A549 (cell line): ENCODE measurements around the gene AMN1. TPM values are rescaled to one million over a fixed set of nuclear protein-coding genes. Genes with fewer than 3 reads are reported as not detected.

ENCODE experiments used
- ATAC-seq, 2 experiments: fragments of 200-7000 bp in 1 of 2; fragments of >200 bp in 1 of 2; cut with Nextera tagmentation in 1 of 2; cut with Tn5 transposase in 1 of 2; 3 replicates each; pipeline versions ENCODE4 v1.8.0 to v1.9.1; 2018 to 2020; ENCODE audit warnings: mild to moderate bottlenecking in 1 of 2, moderate library complexity in 1 of 2
- CTCF ChIA-PET: fragments of 300-600 bp; sonication (Branson Sonifier 250); formaldehyde crosslinking; extraction: SDS; loops from one replicate; lab custom pipeline; 2021; ENCODE audit warnings: antibody characterized with exemption, inconsistent platforms; lab: Yijun Ruan, JAX
- POLR2A ChIA-PET: fragments of 350-600 bp; formaldehyde crosslinking; extraction: SDS; loops from one replicate; lab custom pipeline; 2021; ENCODE audit warnings: antibody characterized with exemption, inconsistent platforms; lab: Yijun Ruan, JAX
- DNase-seq, 2 experiments: peaks; one replicate each; pipeline versions ENCODE4 v3.0.0 to v3.0.0-alpha.2; 2011 to 2016; ENCODE audit warnings: low read depth in 1 of 2, low spot score in 1 of 2
- FAIRE-seq: peaks from 2 replicates; lab custom pipeline; 2011; peaks lifted over from hg19 to GRCh38; lab: Jason Lieb, UNC
- H3K27ac ChIP-seq, 2 experiments: fragments of >200 bp; sonication (Bioruptor Twin); formaldehyde crosslinking; 3 replicates each; pipeline ENCODE4 v1.5.1; 2016 to 2017
- H3K4me1 ChIP-seq: fragments of >200 bp; sonication (Bioruptor Twin); formaldehyde crosslinking; 3 replicates; pipeline ENCODE4 v1.6.1; 2016
- H3K4me2 ChIP-seq: fragments of >200 bp; sonication (Bioruptor Twin); formaldehyde crosslinking; 3 replicates; pipeline ENCODE4 v1.6.1; 2016
- H3K4me3 ChIP-seq: fragments of >200 bp; sonication (Bioruptor Twin); formaldehyde crosslinking; 3 replicates; pipeline ENCODE4 v1.5.1; 2016
- H3K9me3 ChIP-seq: fragments of >200 bp; sonication (Bioruptor Twin); formaldehyde crosslinking; 3 replicates; pipeline ENCODE4 v1.6.1; 2016
- ATOH8 ChIP-seq: fragments of 250-450 bp; sonication (Bioruptor Pico); IDR thresholded peaks from 2 replicates; pipeline ENCODE4 v1.5.0; 2020; ENCODE audit warnings: low read depth, mild to moderate bottlenecking, moderate library complexity
- BHLHE40 ChIP-seq: IDR thresholded peaks from 2 replicates; pipeline ENCODE4 v1.6.1; 2012; ENCODE audit warnings: low read depth, low read length, inconsistent platforms
- CBX2 ChIP-seq: fragments of 200-600 bp; sonication (generic); IDR thresholded peaks from 2 replicates; pipeline ENCODE4 v1.6.1; 2016; ENCODE audit warnings: low read depth, mild to moderate bottlenecking, borderline replicate concordance
- CBX8 ChIP-seq: fragments of 200-600 bp; sonication (generic); IDR thresholded peaks from 2 replicates; pipeline ENCODE4 v1.6.1; 2016
- CEBPB ChIP-seq, 2 experiments: fragments of >200 bp in 1 of 2; sonication (Bioruptor Twin) in 1 of 2; formaldehyde crosslinking in 1 of 2; IDR thresholded peaks; 2 replicates each; pipeline ENCODE4 v1.6.1; 2012 to 2016
- E2F6 ChIP-seq: IDR thresholded peaks from 2 replicates; pipeline ENCODE4 v1.6.1; 2012; ENCODE audit warnings: low read depth, borderline replicate concordance
- EHMT2 ChIP-seq: fragments of 200-600 bp; sonication (generic); IDR thresholded peaks from 2 replicates; pipeline ENCODE4 v1.6.1; 2016; ENCODE audit warnings: antibody characterized with exemption, low read depth, mild to moderate bottlenecking, moderate library complexity
- ELK1 ChIP-seq: fragments of 150-350 bp; IDR thresholded peaks from 2 replicates; pipeline ENCODE4 v1.6.1; 2014; ENCODE audit warnings: low read depth, mild to moderate bottlenecking, low read length
- FOSB ChIP-seq: fragments of 250-450 bp; sonication (Bioruptor Pico); IDR thresholded peaks from 2 replicates; pipeline ENCODE4 v1.5.0; 2020; ENCODE audit warnings: mild to moderate bottlenecking, moderate library complexity
- FOXS1 ChIP-seq: fragments of 250-450 bp; sonication (Bioruptor Pico); IDR thresholded peaks from 2 replicates; pipeline ENCODE4 v1.5.0; 2020; ENCODE audit warnings: mild to moderate bottlenecking, moderate library complexity
- HDAC2 ChIP-seq: fragments of 200-600 bp; sonication (generic); IDR thresholded peaks from 2 replicates; pipeline ENCODE4 v1.6.1; 2016
- HEYL ChIP-seq: fragments of 250-450 bp; sonication (Bioruptor Pico); IDR thresholded peaks from 2 replicates; pipeline ENCODE4 v1.8.0; 2021; ENCODE audit warnings: mild to moderate bottlenecking, moderate library complexity
- HMGXB4 ChIP-seq: fragments of 250-450 bp; sonication (Bioruptor Pico); IDR thresholded peaks from 2 replicates; pipeline ENCODE4 v1.5.0; 2021; ENCODE audit warnings: mild to moderate bottlenecking, moderate library complexity, borderline replicate concordance
- HOXA7 ChIP-seq: fragments of 250-450 bp; sonication (Bioruptor Pico); IDR thresholded peaks from 2 replicates; pipeline ENCODE4 v1.5.0; 2020; ENCODE audit warnings: mild to moderate bottlenecking, moderate library complexity
- HOXB13 ChIP-seq: fragments of 250-450 bp; sonication (Bioruptor Pico); IDR thresholded peaks from 2 replicates; pipeline ENCODE4 v1.5.0; 2020; ENCODE audit warnings: low read depth, mild to moderate bottlenecking, moderate library complexity
- JUNB ChIP-seq: fragments of >200 bp; sonication (Bioruptor Twin); formaldehyde crosslinking; IDR thresholded peaks from 2 replicates; pipeline ENCODE4 v1.6.1; 2016
- KDM1A ChIP-seq: fragments of 200-600 bp; sonication (generic); IDR thresholded peaks from 2 replicates; pipeline ENCODE4 v1.6.1; 2016; ENCODE audit warnings: low read depth, mild to moderate bottlenecking
- KDM5A ChIP-seq: fragments of 200-600 bp; sonication (generic); IDR thresholded peaks from 2 replicates; pipeline ENCODE4 v1.6.1; 2016; ENCODE audit warnings: antibody characterized with exemption, mild to moderate bottlenecking
- MAFK ChIP-seq: fragments of 450-650 bp; IDR thresholded peaks from 2 replicates; pipeline ENCODE4 v1.6.1; 2014; ENCODE audit not compliant: partially characterized antibody
- MAX ChIP-seq: IDR thresholded peaks from 2 replicates; pipeline ENCODE4 v1.6.1; 2012
- MAZ ChIP-seq: fragments of 150-350 bp; IDR thresholded peaks from 2 replicates; pipeline ENCODE4 v1.6.1; 2014; ENCODE audit warnings: antibody characterized with exemption, low read depth, low read length, borderline replicate concordance
- MYC ChIP-seq: IDR thresholded peaks from 2 replicates; pipeline ENCODE4 v1.6.1; 2012; ENCODE audit warnings: mild to moderate bottlenecking, inconsistent platforms, low read length, improper control_type of control experiment, borderline replicate concordance
- NFE2L2 ChIP-seq: fragments of 150-350 bp; conservative IDR thresholded peaks from 2 replicates; pipeline ENCODE4 v1.6.1; 2014; ENCODE audit warnings: low read length
- NPAS2 ChIP-seq: fragments of 250-450 bp; sonication (Bioruptor Pico); IDR thresholded peaks from 2 replicates; pipeline ENCODE4 v1.8.0; 2022; ENCODE audit warnings: mild to moderate bottlenecking, moderate library complexity, borderline replicate concordance
- NR3C1 ChIP-seq: fragments of >200 bp; sonication (Bioruptor Twin); formaldehyde crosslinking; IDR thresholded peaks from 3 replicates; pipeline ENCODE4 v1.6.1; 2017
- RAD21 ChIP-seq, 2 experiments: fragments of >200 bp in 1 of 2; sonication (Bioruptor Twin) in 1 of 2; formaldehyde crosslinking in 1 of 2; IDR thresholded peaks in 1 of 2; conservative IDR thresholded peaks in 1 of 2; 2 replicates in 1 of 2; 3 replicates in 1 of 2; pipeline ENCODE4 v1.6.1; 2012 to 2018; ENCODE audit warnings: inconsistent platforms in 1 of 2
- RARB ChIP-seq: fragments of 250-450 bp; sonication (Bioruptor Pico); IDR thresholded peaks from 2 replicates; pipeline ENCODE4 v1.8.0; 2021; ENCODE audit warnings: mild to moderate bottlenecking, moderate library complexity
- RCOR1 ChIP-seq: fragments of 150-350 bp; IDR thresholded peaks from 2 replicates; pipeline ENCODE4 v1.6.1; 2014; ENCODE audit warnings: antibody characterized with exemption, low read length, low read depth
- RNF2 ChIP-seq: fragments of 200-600 bp; sonication (generic); IDR thresholded peaks from 2 replicates; pipeline ENCODE4 v1.6.1; 2016; ENCODE audit warnings: low read depth, mild to moderate bottlenecking, antibody characterized with exemption, moderate library complexity, borderline replicate concordance
- SREBF2 ChIP-seq: fragments of 450-650 bp; IDR thresholded peaks from 2 replicates; pipeline ENCODE4 v1.6.1; 2014; ENCODE audit warnings: mild to moderate bottlenecking, moderate library complexity
- TFCP2L1 ChIP-seq: fragments of 250-450 bp; sonication (Bioruptor Pico); IDR thresholded peaks from 2 replicates; pipeline ENCODE4 v1.5.0; 2021; ENCODE audit warnings: mild to moderate bottlenecking
- TP53 ChIP-seq: fragments of 250-450 bp; sonication (Bioruptor Pico); IDR thresholded peaks from 2 replicates; pipeline ENCODE4 v1.5.0; 2021; ENCODE audit warnings: mild to moderate bottlenecking, moderate library complexity
- USF2 ChIP-seq: fragments of 450-650 bp; IDR thresholded peaks from 2 replicates; pipeline ENCODE4 v1.6.1; 2014; ENCODE audit warnings: antibody characterized with exemption
- ZC3H11A ChIP-seq: fragments of 450-650 bp; IDR thresholded peaks from 2 replicates; pipeline ENCODE4 v1.6.1; 2014; ENCODE audit warnings: antibody characterized with exemption, mild to moderate bottlenecking
- ZSCAN20 ChIP-seq: fragments of 250-450 bp; sonication (Bioruptor Pico); IDR thresholded peaks from 2 replicates; pipeline ENCODE4 v1.8.0; 2022; ENCODE audit warnings: mild to moderate bottlenecking, moderate library complexity
- WGBS: methylation state at CpG from one replicate; pipeline ENCODE4 v1.1.6; 2017; ENCODE audit errors: missing lambda C conversion rate; 5-methylcytosine and 5-hydroxymethylcytosine counted together
- polyA minus RNA-seq: library from RNA; depleted of rRNA, polyadenylated mRNA; stranded (reverse); fragments of >200 nt; gene quantifications from 2 replicates; pipeline ENCODE4 v1.2.3, GENCODE V29; 2011; rRNA and poly(A)+ RNA removed
- polyA plus RNA-seq, 4 experiments: library from polyadenylated mRNA; depleted of rRNA in 3 of 4; stranded (reverse); fragments of >200 nt; fragmentation: RNase III in 1 of 4; extraction: RNeasy Plus Mini Kit Qiagen cat#74134 plus additional on column Dnase treatment in 1 of 4; gene quantifications; 2 replicates in 3 of 4; 3 replicates in 1 of 4; pipeline ENCODE4 v1.2.3, GENCODE V29; 2011 to 2017

The AMN1 gene
- polyA plus RNA-seq (2011; rRNA removed) (50.9 and 53.3 TPM in 2 replicates), polyA plus RNA-seq (2017; fragmentation: RNase III; extraction: RNeasy Plus Mini Kit Qiagen cat#74134 plus additional on column Dnase treatment) (14.8 to 20.0 TPM (median 18.5 TPM) in 3 replicates), polyA minus RNA-seq (11.2 and 15.8 TPM in 2 replicates)
- 10.5 and 10.9 TPM in 2 replicates for polyA plus RNA-seq (2012; cell fraction: cytosol; rRNA removed)
- polyA plus RNA-seq (2012; cell fraction: nucleus; rRNA removed) = 3.2 and 5.9 TPM in 2 replicates

DNA sequence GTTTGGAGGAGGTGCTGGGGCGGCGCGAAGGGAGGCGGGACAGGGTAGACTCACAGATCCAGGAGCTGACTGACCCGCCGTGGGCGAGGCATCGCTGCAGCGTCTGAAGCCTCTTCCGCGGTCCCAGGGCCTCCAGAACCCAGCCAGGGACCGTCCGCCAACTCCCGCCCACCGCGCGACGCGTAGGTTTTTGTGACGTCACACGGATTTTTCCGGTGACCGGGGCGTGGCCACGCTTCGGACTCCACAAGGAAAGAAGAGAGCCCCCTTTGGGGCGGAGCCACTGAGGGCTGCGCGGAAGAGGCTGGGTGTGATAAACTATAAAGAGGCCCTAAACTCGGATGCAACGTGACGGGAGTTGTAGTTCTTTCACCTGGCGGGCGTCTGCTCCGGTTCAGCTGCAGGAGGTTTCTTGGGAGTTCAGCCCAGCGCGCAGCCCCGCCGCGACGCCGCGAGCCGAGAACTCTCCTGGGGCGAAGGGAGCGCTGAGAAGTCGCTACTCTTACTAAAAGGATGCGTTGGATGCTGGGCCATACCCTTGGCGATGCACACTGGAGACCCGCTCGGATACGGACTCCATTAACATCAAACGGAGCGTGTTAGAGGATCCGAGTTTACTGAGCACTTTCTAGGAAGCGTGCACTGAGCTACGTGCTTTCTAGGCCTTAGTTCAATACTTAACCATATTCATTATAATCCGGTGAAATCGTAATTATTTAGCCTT, at the start of gene AMN1:
TSS of gene AMN1 (minus strand) at position 105 of the 724 bp plus-strand sequence. CDS start at position 92, 13 bp downstream.
- H3K27ac ChIP-seq = peak within 1 kb of the TSS; percentile 87 to 94
- TF ChIP-seq NPAS2 = no peak
- TF ChIP-seq USF2 = no peak
- no peak for TF ChIP-seq RARB (CRISPR knock-in tag)
- TF ChIP-seq E2F6 = peak; percentile 94
- TF ChIP-seq SREBF2 = no peak
- 0 out of 5 replicates have a peak, but pooled peaks of 1 of the 2 experiments have one; percentile 21 for TF ChIP-seq RAD21 (conservative IDR thresholded peaks at IDR 0.05 in 1 of 2, IDR thresholded peaks at IDR 0.05 in 1 of 2)
- TF ChIP-seq HOXB13 (CRISPR knock-in tag) = peak; percentile 52; the same call in 1 of the 2 replicates
- TF ChIP-seq FOXS1 (CRISPR knock-in tag) = peak; percentile 32; the same call in 1 of the 2 replicates
- TF ChIP-seq BHLHE40 = no peak
- TF ChIP-seq MAX = peak; percentile 93
- TF ChIP-seq HMGXB4 = no peak
- no peak for TF ChIP-seq FOSB (CRISPR knock-in tag)
- no peak for TF ChIP-seq HDAC2
- no peak for TF ChIP-seq JUNB
- TF ChIP-seq ZSCAN20 (CRISPR knock-in tag) = no peak
- peak; percentile 72 for TF ChIP-seq MYC
- no peak for TF ChIP-seq NR3C1
- TF ChIP-seq ELK1 = no peak
- TF ChIP-seq HEYL (CRISPR knock-in tag) = no peak
- no peak for TF ChIP-seq KDM5A
- no peak for TF ChIP-seq RCOR1
- TF ChIP-seq ZC3H11A = no peak
- TF ChIP-seq MAFK = no peak
- peak; percentile 74 for TF ChIP-seq TP53 (CRISPR knock-in tag)
- TF ChIP-seq TFCP2L1 (CRISPR knock-in tag) = no peak
- no peak for TF ChIP-seq HOXA7 (CRISPR knock-in tag)
- no peak for TF ChIP-seq CBX2
- no peak for TF ChIP-seq EHMT2
- TF ChIP-seq NFE2L2 = no peak; the same call in 1 of the 2 replicates
- 0 out of 2 replicates have a peak, but pooled peaks have one; percentile 25 for TF ChIP-seq MAZ
- TF ChIP-seq KDM1A = no peak
- TF ChIP-seq RNF2 = no peak; the same call in 1 of the 2 replicates
- TF ChIP-seq CEBPB (IDR thresholded peaks at IDR 0.05) = no peak
- no peak for TF ChIP-seq CBX8
- 0 out of 2 replicates have a peak, but pooled peaks have one; percentile 46 for TF ChIP-seq ATOH8 (CRISPR knock-in tag)

More for the DNA sequence above, at the start of gene AMN1:
- Histone ChIP-seq H3K4me2 (peak within 1 kb of the TSS; percentile 80), H3K9me3 (peaks cover 6% of the 10 kb centered on the region; the same call in 2 of the 3 replicates), H3K4me3 (peak within 1 kb of the TSS; percentile 67), H3K4me1 (peaks cover 23% of the 10 kb centered on the region)
- FAIRE-seq = no peak
- WGBS = under 1% methylated on average over 55 of the region's 59 CpGs
- POLR2A ChIA-PET = interaction anchor here (0.7 to 1.9 kb wide), 6 partner anchors 17 to 231 kb away, joined by 3 to 20 read pairs (median 11); partner anchors contain the start of genes ETFBKMT and RESF1
- DNase-seq = peak; percentile 98 to 100
- ATAC-seq = peak; percentile 94 to 96
- CTCF ChIA-PET = interaction anchor here (1.0 to 1.7 kb wide), 6 partner anchors 9 to 330 kb away, joined by 3 to 6 read pairs (median 3); no protein-coding TSS in a partner anchor
